Measurements from ENCODE around the gene PER2. TPM values are rescaled to one million over a fixed set of nuclear protein-coding genes. Genes with fewer than 3 reads are reported as not detected.

The PER2 gene
- total and polyA plus RNA-seq, 2 of the 13 experiments (the other 11 are each of a cell fraction or from before 2014, with no cell fraction given) = 5.1 to 9.4 TPM

DNA sequence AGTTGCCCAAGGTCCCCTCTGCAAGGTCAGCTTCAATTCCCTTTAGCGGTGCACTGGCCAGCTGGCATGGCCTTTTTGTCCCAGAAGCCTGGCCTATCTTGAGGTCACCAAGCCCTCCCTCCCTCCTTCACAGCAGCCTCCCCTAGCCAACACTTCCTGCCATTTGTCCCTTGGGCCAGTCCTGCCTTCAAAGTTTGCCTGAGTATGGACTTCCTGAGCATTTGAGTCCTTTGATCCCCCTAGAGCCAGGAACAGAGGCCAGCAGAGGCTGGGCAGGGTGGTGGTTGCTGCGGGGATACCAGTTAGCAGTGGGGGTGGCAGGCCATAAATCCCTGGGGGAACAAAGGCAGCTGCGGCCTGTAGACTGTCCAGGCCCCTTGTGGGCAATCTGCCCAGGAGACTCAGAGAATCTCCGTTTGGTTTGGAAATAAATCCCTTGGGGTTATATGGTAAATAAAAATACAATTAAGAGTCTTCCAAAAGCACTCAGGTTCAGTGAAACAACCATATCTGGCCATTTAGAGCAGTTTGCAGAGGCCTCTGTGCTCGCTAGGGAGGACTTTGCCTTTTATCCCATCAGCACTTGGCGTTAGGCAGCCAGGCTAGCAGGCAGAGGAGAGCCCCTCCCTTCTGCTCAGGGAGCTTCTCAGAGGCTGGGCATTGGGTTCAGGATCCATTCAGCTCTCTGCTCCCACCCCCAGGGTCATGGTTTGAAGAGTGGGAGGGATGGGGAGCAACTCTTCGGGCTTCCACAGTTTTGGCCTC, 45.5 kb downstream of the PER2 start (continued):
- TF ChIP-seq FOSL1 (CRISPR knock-in tag; IDR thresholded peaks at IDR 0.05; ENCODE audit: borderline replicate concordance) (0 out of 2 replicates have a peak, but pooled peaks have one; percentile 11), ZNF746 (CRISPR knock-in tag; IDR thresholded peaks at IDR 0.05) (0 out of 2 replicates have a peak, but pooled peaks have one; percentile 40), RBM39 (IDR thresholded peaks at IDR 0.05; ENCODE audit: low read depth, low read length, poor library complexity, severe bottlenecking) (peak; percentile 40), SALL2 (CRISPR knock-in tag; IDR thresholded peaks at IDR 0.05) (no peak), POLR2AphosphoS5 (IDR thresholded peaks at IDR 0.05; ENCODE audit: low read depth, low read length) (peak; percentile 79), PHF20 (CRISPR knock-in tag; IDR thresholded peaks at IDR 0.05) (peak; percentile 62; the same call in 1 of the 2 replicates), ZNF781 (CRISPR knock-in tag; IDR thresholded peaks at IDR 0.05; ENCODE audit: borderline replicate concordance, not compliant biosample characterization) (no peak), ATAD3A (CRISPR knock-in tag; IDR thresholded peaks at IDR 0.05) (no peak), AGO1 (IDR thresholded peaks at IDR 0.05; ENCODE audit: low read depth, low read length, poor library complexity, severe bottlenecking) (no peak), WIZ (CRISPR knock-in tag; IDR thresholded peaks at IDR 0.05) (0 out of 2 replicates have a peak, but pooled peaks have one; percentile 65), ZBTB7A (CRISPR knock-in tag; IDR thresholded peaks at IDR 0.05) (no peak)
- TF ChIP-seq, protein P1, sequence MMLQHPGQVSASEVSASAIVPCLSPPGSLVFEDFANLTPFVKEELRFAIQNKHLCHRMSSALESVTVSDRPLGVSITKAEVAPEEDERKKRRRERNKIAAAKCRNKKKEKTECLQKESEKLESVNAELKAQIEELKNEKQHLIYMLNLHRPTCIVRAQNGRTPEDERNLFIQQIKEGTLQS (CRISPR knock-in tag; IDR thresholded peaks at IDR 0.05) = 0 out of 2 replicates have a peak, but pooled peaks have one; percentile 15
- TF ChIP-seq, protein P2, sequence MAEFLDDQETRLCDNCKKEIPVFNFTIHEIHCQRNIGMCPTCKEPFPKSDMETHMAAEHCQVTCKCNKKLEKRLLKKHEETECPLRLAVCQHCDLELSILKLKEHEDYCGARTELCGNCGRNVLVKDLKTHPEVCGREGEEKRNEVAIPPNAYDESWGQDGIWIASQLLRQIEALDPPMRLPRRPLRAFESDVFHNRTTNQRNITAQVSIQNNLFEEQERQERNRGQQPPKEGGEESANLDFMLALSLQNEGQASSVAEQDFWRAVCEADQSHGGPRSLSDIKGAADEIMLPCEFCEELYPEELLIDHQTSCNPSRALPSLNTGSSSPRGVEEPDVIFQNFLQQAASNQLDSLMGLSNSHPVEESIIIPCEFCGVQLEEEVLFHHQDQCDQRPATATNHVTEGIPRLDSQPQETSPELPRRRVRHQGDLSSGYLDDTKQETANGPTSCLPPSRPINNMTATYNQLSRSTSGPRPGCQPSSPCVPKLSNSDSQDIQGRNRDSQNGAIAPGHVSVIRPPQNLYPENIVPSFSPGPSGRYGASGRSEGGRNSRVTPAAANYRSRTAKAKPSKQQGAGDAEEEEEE (CRISPR knock-in tag; IDR thresholded peaks at IDR 0.05; ENCODE audit: borderline replicate concordance) = peak; percentile 67; the same call in 1 of the 2 replicates
- TF ChIP-seq, protein P3, sequence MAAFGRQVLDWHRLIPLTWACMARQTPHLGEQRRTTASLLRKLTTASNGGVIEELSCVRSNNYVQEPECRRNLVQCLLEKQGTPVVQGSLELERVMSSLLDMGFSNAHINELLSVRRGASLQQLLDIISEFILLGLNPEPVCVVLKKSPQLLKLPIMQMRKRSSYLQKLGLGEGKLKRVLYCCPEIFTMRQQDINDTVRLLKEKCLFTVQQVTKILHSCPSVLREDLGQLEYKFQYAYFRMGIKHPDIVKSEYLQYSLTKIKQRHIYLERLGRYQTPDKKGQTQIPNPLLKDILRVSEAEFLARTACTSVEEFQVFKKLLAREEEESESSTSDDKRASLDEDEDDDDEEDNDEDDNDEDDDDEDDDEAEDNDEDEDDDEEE (CRISPR knock-in tag; IDR thresholded peaks at IDR 0.05) = no peak
- TF ChIP-seq, protein P4, sequence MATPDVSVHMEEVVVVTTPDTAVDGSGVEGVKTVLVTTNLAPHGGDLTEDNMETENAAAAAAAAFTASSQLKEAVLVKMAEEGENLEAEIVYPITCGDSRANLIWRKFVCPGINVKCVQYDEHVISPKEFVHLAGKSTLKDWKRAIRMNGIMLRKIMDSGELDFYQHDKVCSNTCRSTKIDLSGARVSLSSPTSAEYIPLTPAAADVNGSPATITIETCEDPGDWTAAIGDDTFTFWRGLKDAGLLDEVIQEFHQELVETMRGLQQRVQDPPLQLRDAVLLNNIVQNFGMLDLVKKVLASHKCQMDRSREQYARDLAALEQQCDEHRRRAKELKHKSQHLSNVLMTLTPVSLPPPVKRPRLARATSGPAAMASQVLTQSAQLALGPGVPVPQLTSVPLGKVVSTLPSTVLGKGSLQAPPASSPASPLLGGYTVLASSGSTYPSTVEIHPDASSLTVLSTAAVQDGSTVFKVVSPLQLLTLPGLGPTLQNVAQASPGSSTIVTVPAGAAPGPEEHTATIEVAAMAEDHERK (CRISPR knock-in tag; IDR thresholded peaks at IDR 0.05; ENCODE audit: low read depth) = no peak
- TF ChIP-seq, protein P5, sequence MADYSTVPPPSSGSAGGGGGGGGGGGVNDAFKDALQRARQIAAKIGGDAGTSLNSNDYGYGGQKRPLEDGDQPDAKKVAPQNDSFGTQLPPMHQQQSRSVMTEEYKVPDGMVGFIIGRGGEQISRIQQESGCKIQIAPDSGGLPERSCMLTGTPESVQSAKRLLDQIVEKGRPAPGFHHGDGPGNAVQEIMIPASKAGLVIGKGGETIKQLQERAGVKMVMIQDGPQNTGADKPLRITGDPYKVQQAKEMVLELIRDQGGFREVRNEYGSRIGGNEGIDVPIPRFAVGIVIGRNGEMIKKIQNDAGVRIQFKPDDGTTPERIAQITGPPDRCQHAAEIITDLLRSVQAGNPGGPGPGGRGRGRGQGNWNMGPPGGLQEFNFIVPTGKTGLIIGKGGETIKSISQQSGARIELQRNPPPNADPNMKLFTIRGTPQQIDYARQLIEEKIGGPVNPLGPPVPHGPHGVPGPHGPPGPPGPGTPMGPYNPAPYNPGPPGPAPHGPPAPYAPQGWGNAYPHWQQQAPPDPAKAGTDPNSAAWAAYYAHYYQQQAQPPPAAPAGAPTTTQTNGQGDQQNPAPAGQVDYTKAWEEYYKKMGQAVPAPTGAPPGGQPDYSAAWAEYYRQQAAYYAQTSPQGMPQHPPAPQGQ (CRISPR knock-in tag; IDR thresholded peaks at IDR 0.05; ENCODE audit: borderline replicate concordance) = no peak
- TF ChIP-seq, protein P6, sequence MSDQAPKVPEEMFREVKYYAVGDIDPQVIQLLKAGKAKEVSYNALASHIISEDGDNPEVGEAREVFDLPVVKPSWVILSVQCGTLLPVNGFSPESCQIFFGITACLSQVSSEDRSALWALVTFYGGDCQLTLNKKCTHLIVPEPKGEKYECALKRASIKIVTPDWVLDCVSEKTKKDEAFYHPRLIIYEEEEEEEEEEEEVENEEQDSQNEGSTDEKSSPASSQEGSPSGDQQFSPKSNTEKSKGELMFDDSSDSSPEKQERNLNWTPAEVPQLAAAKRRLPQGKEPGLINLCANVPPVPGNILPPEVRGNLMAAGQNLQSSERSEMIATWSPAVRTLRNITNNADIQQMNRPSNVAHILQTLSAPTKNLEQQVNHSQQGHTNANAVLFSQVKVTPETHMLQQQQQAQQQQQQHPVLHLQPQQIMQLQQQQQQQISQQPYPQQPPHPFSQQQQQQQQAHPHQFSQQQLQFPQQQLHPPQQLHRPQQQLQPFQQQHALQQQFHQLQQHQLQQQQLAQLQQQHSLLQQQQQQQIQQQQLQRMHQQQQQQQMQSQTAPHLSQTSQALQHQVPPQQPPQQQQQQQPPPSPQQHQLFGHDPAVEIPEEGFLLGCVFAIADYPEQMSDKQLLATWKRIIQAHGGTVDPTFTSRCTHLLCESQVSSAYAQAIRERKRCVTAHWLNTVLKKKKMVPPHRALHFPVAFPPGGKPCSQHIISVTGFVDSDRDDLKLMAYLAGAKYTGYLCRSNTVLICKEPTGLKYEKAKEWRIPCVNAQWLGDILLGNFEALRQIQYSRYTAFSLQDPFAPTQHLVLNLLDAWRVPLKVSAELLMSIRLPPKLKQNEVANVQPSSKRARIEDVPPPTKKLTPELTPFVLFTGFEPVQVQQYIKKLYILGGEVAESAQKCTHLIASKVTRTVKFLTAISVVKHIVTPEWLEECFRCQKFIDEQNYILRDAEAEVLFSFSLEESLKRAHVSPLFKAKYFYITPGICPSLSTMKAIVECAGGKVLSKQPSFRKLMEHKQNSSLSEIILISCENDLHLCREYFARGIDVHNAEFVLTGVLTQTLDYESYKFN (CRISPR knock-in tag; conservative IDR thresholded peaks at IDR 0.05) = 0 out of 2 replicates have a peak, but pooled peaks have one; percentile 40
